ENCODE results near the gene KCNH1. TPM values are rescaled to one million over a fixed set of nuclear protein-coding genes. Genes with fewer than 3 reads are reported as not detected.

KCNH1 gene
- total and polyA plus RNA-seq, 2 experiments from 2014 or later = 0.03 to 0.17 TPM

GRCh38 chr1:210882414-210883221, 251.3 kb downstream of the KCNH1 start:
- H3K27ac ChIP-seq = no peak overlapping the region
- H3K27me3 ChIP-seq = no peaks in the 10 kb centered on the region
- TF ChIP-seq EZH2 (IDR thresholded peaks at IDR 0.05; ENCODE audit: borderline replicate concordance) (no peak), CTCF (IDR thresholded peaks at IDR 0.05; ENCODE audit: poor library complexity) (no peak), EZH2phosphoT487 (IDR thresholded peaks at IDR 0.05; ENCODE audit: low read depth, severe bottlenecking, unreplicated experiment) (no peak)
- no peak for DNase-seq (ENCODE audit: low spot score)
- H4K20me1 ChIP-seq (ENCODE audit: insufficient read depth, poor library complexity, severe bottlenecking) = no peaks in the 10 kb centered on the region
- no peak overlapping the region for H3K4me2 ChIP-seq
- H2AFZ ChIP-seq = no peak overlapping the region
- 80% methylated on average over 8 of the region's 8 CpGs for WGBS (ENCODE audit: low lambda C conversion rate, missing lambda C conversion rate)
- H3K4me3 ChIP-seq = no peak overlapping the region
- no peaks in the 10 kb centered on the region for H3K9me2 ChIP-seq (replicated peaks; ENCODE audit: insufficient read depth)
- H3K79me2 ChIP-seq = no peaks in the 10 kb centered on the region
- H3K9me3 ChIP-seq (ENCODE audit: low read depth) = peaks cover 5% of the 10 kb centered on the region
- H3K36me3 ChIP-seq (replicated peaks; ENCODE audit: insufficient read depth, low read depth) = no peaks in the 10 kb centered on the region
- H3K4me1 ChIP-seq (ENCODE audit: insufficient read depth) = no peaks in the 10 kb centered on the region

- DNase-seq (ENCODE audit: low spot score) = no peak
- Histone ChIP-seq H2AFZ (no peak overlapping the region), H3K4me1 (ENCODE audit: insufficient read depth) (no peaks in the 10 kb centered on the region), H3K9me2 (replicated peaks; ENCODE audit: insufficient read depth) (no peaks in the 10 kb centered on the region), H3K9me3 (ENCODE audit: low read depth) (peaks cover 5% of the 10 kb centered on the region), H3K36me3 (replicated peaks; ENCODE audit: insufficient read depth, low read depth) (no peaks in the 10 kb centered on the region), H3K79me2 (no peaks in the 10 kb centered on the region), H3K4me3 (no peak overlapping the region), H3K4me2 (no peak overlapping the region), H4K20me1 (ENCODE audit: insufficient read depth, poor library complexity, severe bottlenecking) (no peaks in the 10 kb centered on the region), H3K27ac (no peak overlapping the region), H3K27me3 (no peaks in the 10 kb centered on the region)
- TF ChIP-seq CTCF (IDR thresholded peaks at IDR 0.05; ENCODE audit: poor library complexity) (no peak), EZH2phosphoT487 (IDR thresholded peaks at IDR 0.05; ENCODE audit: low read depth, severe bottlenecking, unreplicated experiment) (no peak), EZH2 (IDR thresholded peaks at IDR 0.05; ENCODE audit: borderline replicate concordance) (no peak)
Measured at GRCh38 chr1:210878564-210878963, 255.4 kb downstream of the KCNH1 start.

GRCh38 chr1:210876275-210876674, 257.7 kb downstream of the KCNH1 start:
- Histone ChIP-seq H3K79me2 (no peaks in the 10 kb centered on the region), H3K9me2 (replicated peaks; ENCODE audit: insufficient read depth) (no peaks in the 10 kb centered on the region), H3K4me1 (ENCODE audit: insufficient read depth) (no peaks in the 10 kb centered on the region), H4K20me1 (ENCODE audit: insufficient read depth, poor library complexity, severe bottlenecking) (no peaks in the 10 kb centered on the region), H2AFZ (no peak overlapping the region), H3K4me3 (no peak overlapping the region), H3K36me3 (replicated peaks; ENCODE audit: insufficient read depth, low read depth) (no peaks in the 10 kb centered on the region), H3K27ac (no peak overlapping the region), H3K4me2 (no peak overlapping the region), H3K27me3 (no peaks in the 10 kb centered on the region), H3K9me3 (ENCODE audit: low read depth) (peaks cover 5% of the 10 kb centered on the region)
- DNase-seq (ENCODE audit: low spot score) = no peak
- TF ChIP-seq EZH2phosphoT487 (IDR thresholded peaks at IDR 0.05; ENCODE audit: low read depth, severe bottlenecking, unreplicated experiment) = no peak
- no peak for TF ChIP-seq EZH2 (IDR thresholded peaks at IDR 0.05; ENCODE audit: borderline replicate concordance)
- no peak for TF ChIP-seq CTCF (IDR thresholded peaks at IDR 0.05; ENCODE audit: poor library complexity)
